Brain microvascular endothelial cell (primary cell): ENCODE measurements around the gene MON1A.
A peak's percentile ranks its signal among the peaks of the same experiment; 100 is the strongest.
"Not testable (repeated sequence)": the region's sequence is repeated elsewhere in the genome, so short reads cannot be mapped to it uniquely, and the experiment has no call there.

Experiments used
- DNase-seq: peaks from one replicate; pipeline ENCODE4 v3.0.0-alpha.2; 2020
- H3K27ac ChIP-seq: fragments of 250-450 bp; sonication (Bioruptor Pico); 2 replicates; pipeline ENCODE4 v1.5.1; 2020; ENCODE audit warnings: mild to moderate bottlenecking, moderate library complexity
- H3K27me3 ChIP-seq: fragments of 250-450 bp; sonication (Bioruptor Pico); replicated peaks from 2 replicates; pipeline ENCODE4 v1.5.1; 2020; ENCODE audit warnings: mild to moderate bottlenecking
- H3K36me3 ChIP-seq: fragments of 250-450 bp; sonication (Bioruptor Pico); replicated peaks from 2 replicates; pipeline ENCODE4 v1.5.1; 2020; ENCODE audit warnings: mild to moderate bottlenecking
- H3K4me3 ChIP-seq: 2 replicates; pipeline ENCODE4 v1.5.1; 2011; ENCODE audit warnings: low read depth, mild to moderate bottlenecking, control low read depth, low read length, moderate library complexity
- in situ Hi-C: cut with HindIII; loops from 2 replicates; pipeline ENCODE4 v1.10.0; 2017; ENCODE audit warnings: low sequenced_read_pairs, low pct_ligation_motif_present
- TF ChIP-seq, protein P1 (sequence below): IDR thresholded peaks from 2 replicates; pipeline ENCODE4 v1.5.1; 2011; ENCODE audit warnings: low read depth, mild to moderate bottlenecking, moderate library complexity, low read length, control low read depth, inconsistent platforms; ENCODE audit errors: missing control alignments

The MON1A gene

DNA sequence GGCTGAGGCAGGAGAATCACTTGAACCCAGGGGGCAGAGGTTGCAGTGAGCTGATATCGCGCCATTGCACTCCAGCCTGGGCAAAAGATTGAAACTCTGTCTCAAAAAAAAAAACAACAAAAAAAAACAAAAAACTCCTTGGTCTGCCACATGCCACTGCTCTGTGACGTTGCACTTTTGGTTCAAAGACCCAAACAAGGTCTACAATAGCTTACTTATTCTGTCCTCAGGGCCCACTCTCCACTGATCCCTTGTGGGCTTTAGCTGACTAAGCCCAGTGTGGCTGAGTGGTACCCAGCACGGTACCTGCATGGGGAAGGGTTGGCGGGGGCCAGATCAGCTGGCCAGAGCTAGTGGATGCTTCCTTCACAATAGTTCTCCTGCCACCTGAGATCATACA lies 1.8 kb downstream of the MON1A start:
- no peak for DNase-seq
- Histone ChIP-seq H3K4me3 (no peak overlapping the region), H3K36me3 (no peaks in the 10 kb centered on the region), H3K27ac (no peak overlapping the region), H3K27me3 (no peaks in the 10 kb centered on the region)
- TF ChIP-seq, protein P1, sequence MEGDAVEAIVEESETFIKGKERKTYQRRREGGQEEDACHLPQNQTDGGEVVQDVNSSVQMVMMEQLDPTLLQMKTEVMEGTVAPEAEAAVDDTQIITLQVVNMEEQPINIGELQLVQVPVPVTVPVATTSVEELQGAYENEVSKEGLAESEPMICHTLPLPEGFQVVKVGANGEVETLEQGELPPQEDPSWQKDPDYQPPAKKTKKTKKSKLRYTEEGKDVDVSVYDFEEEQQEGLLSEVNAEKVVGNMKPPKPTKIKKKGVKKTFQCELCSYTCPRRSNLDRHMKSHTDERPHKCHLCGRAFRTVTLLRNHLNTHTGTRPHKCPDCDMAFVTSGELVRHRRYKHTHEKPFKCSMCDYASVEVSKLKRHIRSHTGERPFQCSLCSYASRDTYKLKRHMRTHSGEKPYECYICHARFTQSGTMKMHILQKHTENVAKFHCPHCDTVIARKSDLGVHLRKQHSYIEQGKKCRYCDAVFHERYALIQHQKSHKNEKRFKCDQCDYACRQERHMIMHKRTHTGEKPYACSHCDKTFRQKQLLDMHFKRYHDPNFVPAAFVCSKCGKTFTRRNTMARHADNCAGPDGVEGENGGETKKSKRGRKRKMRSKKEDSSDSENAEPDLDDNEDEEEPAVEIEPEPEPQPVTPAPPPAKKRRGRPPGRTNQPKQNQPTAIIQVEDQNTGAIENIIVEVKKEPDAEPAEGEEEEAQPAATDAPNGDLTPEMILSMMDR, result no peak
- in situ Hi-C loops, result no loop called here

DNA sequence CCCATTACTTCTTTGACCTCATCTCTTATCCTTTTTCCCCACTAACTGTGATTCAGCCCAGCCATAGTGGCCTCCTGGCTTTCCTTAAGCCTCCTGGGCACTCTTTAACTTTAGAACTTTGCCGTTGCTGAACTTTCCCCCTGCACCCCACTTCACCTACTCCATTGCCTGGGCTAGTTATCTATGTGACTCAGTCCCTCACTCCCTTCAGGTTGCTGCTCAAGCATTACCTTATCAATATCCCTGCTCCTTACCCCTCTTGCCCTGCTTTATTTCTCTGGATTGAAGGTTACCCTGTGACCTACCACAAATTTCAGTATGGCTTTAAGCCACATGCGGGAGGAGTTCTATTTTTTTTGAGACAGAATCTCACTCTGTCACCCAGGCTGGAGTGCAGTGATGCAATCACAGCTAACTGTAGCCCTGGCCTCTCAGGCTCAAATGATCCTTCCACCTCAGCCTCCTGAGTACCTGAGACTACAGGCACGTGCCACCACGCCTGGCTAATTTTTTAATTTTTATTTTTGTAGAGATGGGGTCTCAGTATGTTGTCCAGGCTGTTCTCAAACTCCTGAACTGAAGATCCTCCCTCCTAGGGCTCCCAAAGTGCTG lies 3.4 kb downstream of the MON1A start:
- TF ChIP-seq, protein P1, result no peak
- DNase-seq, result no peak
- in situ Hi-C loops, result no loop called here
- H3K27me3 ChIP-seq, result no peaks in the 10 kb centered on the region
- H3K36me3 ChIP-seq, result no peaks in the 10 kb centered on the region
- H3K27ac ChIP-seq, result no peak overlapping the region
- H3K4me3 ChIP-seq, result no peak overlapping the region

DNA sequence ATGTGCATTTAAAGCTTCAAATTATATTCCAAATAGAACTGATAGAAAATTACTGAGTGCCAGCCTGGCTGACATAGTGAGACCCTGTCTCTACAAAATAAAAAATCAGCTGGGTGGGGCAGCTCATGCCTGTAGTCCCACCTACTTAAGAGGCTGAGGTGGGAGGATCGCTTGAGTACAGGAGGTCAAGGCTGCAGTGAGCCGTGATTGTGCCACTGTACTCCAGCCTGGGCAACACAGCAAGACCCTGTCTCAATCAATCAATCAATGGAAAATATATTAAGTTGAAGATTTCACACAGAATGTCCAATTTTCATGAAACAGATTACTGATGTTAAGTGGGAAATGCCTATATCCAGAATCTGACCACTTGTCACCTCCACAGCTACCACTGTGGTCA lies 4.1 kb downstream of the MON1A start:
- Histone ChIP-seq H3K4me3 (no peak overlapping the region), H3K27me3 (no peaks in the 10 kb centered on the region), H3K36me3 (no peaks in the 10 kb centered on the region), H3K27ac (no peak overlapping the region)
- TF ChIP-seq, protein P1, result no peak
- in situ Hi-C loops, result no loop called here
- DNase-seq, result no peak

DNA sequence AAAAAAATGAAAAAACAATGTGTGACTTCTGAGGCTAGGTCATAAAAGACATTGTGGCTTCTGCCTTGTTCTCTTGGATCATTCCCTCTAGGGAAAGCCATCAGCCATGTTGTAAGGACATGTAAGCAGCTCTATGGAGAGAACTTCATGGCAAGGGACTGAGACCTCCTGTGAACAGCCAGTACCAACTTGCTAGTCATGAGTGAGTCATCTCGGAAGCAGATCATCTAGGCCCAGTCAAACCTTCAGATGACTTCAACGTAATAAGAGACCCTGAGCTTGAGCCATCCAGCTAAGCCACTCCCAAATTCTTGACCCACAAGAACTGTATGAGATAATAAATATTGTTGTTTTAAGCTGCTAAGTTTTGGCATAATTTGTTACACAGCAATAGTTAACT lies 4.9 kb downstream of the MON1A start:
- in situ Hi-C loops, result no loop called here
- DNase-seq, result peak; percentile 89
- peak overlapping the region; percentile 40 for H3K27ac ChIP-seq
- H3K4me3 ChIP-seq, result no peak overlapping the region
- TF ChIP-seq, protein P1, result no peak
- H3K36me3 ChIP-seq, result no peaks in the 10 kb centered on the region
- H3K27me3 ChIP-seq, result no peaks in the 10 kb centered on the region

DNA sequence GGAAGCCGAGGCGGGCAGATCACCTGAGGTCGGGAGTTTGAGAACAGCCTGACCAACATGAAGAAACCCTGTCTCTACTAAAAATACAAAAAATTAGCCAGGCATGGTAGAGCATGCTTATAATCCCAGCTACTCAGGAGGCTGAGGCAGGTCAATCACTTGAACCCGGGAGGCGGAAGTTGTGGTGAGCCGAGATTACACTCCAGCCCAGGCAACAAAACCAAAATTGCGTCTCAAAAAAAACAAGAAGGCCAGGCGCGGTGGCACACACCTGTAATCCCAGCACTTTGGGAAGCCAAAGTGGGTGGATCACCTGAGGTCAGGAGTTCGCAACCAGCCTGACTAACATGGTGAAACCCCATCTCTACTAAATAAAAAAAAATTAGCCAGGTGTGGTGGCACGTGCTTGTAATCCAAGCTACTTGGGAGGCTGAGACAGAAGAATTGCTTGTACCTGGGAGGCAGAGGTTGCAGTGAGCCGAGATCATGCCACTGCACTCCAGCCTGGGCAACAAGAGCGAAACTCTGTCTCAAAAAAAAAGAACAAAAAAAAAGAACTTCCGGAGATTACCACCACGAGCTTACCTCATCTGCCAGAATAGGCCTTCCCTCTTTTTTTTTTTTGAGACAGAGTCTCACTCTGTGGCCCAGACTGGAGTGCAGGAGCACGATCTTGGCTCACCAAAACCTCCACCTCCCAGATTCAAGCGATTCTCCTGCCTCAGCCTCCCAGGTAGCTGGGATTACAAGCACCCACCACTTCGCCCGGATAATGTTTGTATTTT lies 11.6 kb downstream of the MON1A start:
- H3K36me3 ChIP-seq, H3K27ac ChIP-seq, H3K4me3 ChIP-seq, in situ Hi-C loops, H3K27me3 ChIP-seq, DNase-seq: not testable (repeated sequence)

DNA sequence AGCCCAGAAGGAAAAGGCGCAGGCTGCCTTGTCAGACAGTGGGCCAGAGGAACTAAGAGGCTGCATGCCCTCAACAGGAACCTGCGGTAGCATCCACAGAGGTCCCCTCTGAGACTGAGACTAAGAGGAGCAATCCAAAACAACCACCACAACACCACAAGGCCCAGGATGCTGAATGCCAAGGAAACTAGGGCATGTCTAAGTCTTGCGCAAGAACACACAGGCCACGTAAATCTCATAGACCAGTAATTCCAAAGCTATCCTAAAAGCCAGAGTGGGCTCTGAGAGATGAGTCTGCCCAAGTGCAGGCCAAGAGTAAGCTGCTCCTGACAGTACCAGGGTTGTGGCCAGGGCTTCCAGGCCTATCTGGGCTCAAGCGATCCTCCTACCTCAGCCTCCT lies 12.9 kb downstream of the MON1A start:
- DNase-seq, result no peak
- H3K4me3 ChIP-seq, result no peak overlapping the region
- TF ChIP-seq, protein P1, result no peak
- H3K36me3 ChIP-seq, result peaks cover 5% of the 10 kb centered on the region
- H3K27me3 ChIP-seq, result no peaks in the 10 kb centered on the region
- no peak overlapping the region for H3K27ac ChIP-seq
- in situ Hi-C loops, result no loop called here
